ENCODE data around the gene KCNT2. TPM values are rescaled to one million over a fixed set of nuclear protein-coding genes. Genes with fewer than 3 reads are reported as not detected.

Gene KCNT2
- total and polyA plus RNA-seq, 2 of the 8 experiments (the other 6 are each of a cell fraction or from before 2014, with no cell fraction given), result 2.3 to 10.2 TPM

DNA sequence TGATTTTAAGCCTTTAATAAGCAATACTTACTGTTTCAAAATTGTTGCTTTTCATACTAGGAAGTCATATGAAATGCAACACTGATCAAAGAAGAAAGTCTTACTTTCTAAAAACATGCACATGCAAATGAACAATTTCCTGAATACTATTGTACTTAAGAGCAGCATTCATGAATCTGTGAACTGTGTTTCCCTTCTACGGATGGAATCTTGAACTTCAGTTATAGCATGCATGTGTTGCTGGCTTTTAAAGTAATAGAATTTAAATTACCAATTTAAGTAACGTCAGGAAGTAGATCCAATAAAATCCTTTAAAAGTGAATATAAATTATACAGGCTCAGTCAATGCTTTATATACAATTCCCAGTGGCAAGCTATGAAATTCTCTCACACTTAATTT lies 348.9 kb downstream of the KCNT2 start:
- Histone ChIP-seq H2BK20ac (ENCODE audit: low read length) (no peak overlapping the region), H3K23me2 (ENCODE audit: low read depth, low read length) (no peaks in the 10 kb centered on the region), H3K4me2 (ENCODE audit: insufficient read depth in 1 of 2, low read depth in 2 of 2, low read length in 2 of 2) (no peak overlapping the region), H3K56ac (replicated peaks; ENCODE audit: insufficient read length, low read depth, low read length) (no peak overlapping the region), H2BK5ac (ENCODE audit: low read depth, low read length) (no peak overlapping the region), H3K27ac (ENCODE audit: low read depth, low read length) (no peak overlapping the region), H2BK15ac (ENCODE audit: low read length) (no peak overlapping the region), H3K18ac (ENCODE audit: extremely low read depth, low read length) (no peak overlapping the region), H3K14ac (ENCODE audit: insufficient read length) (no peak overlapping the region), H2BK120ac (replicated peaks; ENCODE audit: low read depth, low read length) (no peak overlapping the region), H3K4me1 (replicated peaks in 1 of 4; ENCODE audit: control insufficient read depth in 3 of 4, insufficient read depth in 4 of 4, low read length in 3 of 4) (no peaks in the 10 kb centered on the region), H4K91ac (replicated peaks; ENCODE audit: insufficient read length, low read length) (no peak overlapping the region), H4K8ac (ENCODE audit: extremely low read depth, insufficient read depth, low read length) (no peak overlapping the region), H3K9me3 (ENCODE audit: insufficient read depth in 2 of 2, low read depth in 1 of 2, low read length in 1 of 2) (no peaks in the 10 kb centered on the region), H4K5ac (ENCODE audit: insufficient read length, low read depth, low read length) (no peak overlapping the region), H3K79me2 (ENCODE audit: control insufficient read depth in 1 of 2, insufficient read depth in 2 of 2, low read length in 2 of 2) (no peaks in the 10 kb centered on the region), H2BK12ac (ENCODE audit: low read depth, low read length) (no peak overlapping the region), H3K27me3 (replicated peaks in 1 of 4; ENCODE audit: control insufficient read depth in 3 of 4, extremely low read depth in 1 of 4, insufficient read depth in 3 of 4, low read length in 3 of 4) (no peaks in the 10 kb centered on the region), H3K4ac (replicated peaks; ENCODE audit: insufficient read length, low read depth, low read length) (no peak overlapping the region), H4K20me1 (replicated peaks in 1 of 2; ENCODE audit: control insufficient read depth in 1 of 2, insufficient read depth in 2 of 2, low read length in 2 of 2) (no peaks in the 10 kb centered on the region), H2AK5ac (ENCODE audit: low read depth, low read length) (no peak overlapping the region), H3K4me3 (ENCODE audit: extremely low read depth in 1 of 4, insufficient read depth in 2 of 4, low read depth in 3 of 4, low read length in 4 of 4) (no peak overlapping the region), H3K36me3 (ENCODE audit: control insufficient read depth in 2 of 4, insufficient read depth in 4 of 4, low read length in 3 of 4) (no peaks in the 10 kb centered on the region), H3K23ac (ENCODE audit: insufficient read length) (no peak overlapping the region), H3K79me1 (ENCODE audit: low read depth, low read length) (no peaks in the 10 kb centered on the region), H3K9ac (replicated peaks in 1 of 4; ENCODE audit: extremely low read depth in 1 of 4, low read depth in 3 of 4, low read length in 3 of 4) (no peak overlapping the region), H2AFZ (ENCODE audit: low read length) (no peak overlapping the region)
- FAIRE-seq (no peak), DNase-seq (ENCODE audit: low read depth in 1 of 2, low spot score in 2 of 2) (no peak)
- 89% methylated on average over 2 of the region's 2 CpGs; no CpG with 5 or more reads in 1 of the 2 experiments for WGBS, 2 experiments (ENCODE audit: extremely low coverage in 1 of 2, insufficient coverage in 1 of 2, insufficient read length in 1 of 2, insufficient replicate concordance in 2 of 2, low coverage in 1 of 2, low lambda C conversion rate in 2 of 2, missing lambda C conversion rate in 1 of 2)
- CTCF ChIA-PET (ENCODE audit: partially characterized antibody), result no interaction called here
- TF ChIP-seq, protein P1, sequence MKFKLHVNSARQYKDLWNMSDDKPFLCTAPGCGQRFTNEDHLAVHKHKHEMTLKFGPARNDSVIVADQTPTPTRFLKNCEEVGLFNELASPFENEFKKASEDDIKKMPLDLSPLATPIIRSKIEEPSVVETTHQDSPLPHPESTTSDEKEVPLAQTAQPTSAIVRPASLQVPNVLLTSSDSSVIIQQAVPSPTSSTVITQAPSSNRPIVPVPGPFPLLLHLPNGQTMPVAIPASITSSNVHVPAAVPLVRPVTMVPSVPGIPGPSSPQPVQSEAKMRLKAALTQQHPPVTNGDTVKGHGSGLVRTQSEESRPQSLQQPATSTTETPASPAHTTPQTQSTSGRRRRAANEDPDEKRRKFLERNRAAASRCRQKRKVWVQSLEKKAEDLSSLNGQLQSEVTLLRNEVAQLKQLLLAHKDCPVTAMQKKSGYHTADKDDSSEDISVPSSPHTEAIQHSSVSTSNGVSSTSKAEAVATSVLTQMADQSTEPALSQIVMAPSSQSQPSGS (IDR thresholded peaks at IDR 0.05; ENCODE audit: low read length), result no peak
- no peak for TF ChIP-seq NRF1 (IDR thresholded peaks at IDR 0.05; ENCODE audit: low read depth, low read length)
- no peak for TF ChIP-seq CEBPB (IDR thresholded peaks at IDR 0.05; ENCODE audit: low read depth, low read length)
- TF ChIP-seq, protein P2, sequence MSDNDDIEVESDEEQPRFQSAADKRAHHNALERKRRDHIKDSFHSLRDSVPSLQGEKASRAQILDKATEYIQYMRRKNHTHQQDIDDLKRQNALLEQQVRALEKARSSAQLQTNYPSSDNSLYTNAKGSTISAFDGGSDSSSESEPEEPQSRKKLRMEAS (IDR thresholded peaks at IDR 0.05), result no peak
- POLR2A ChIA-PET (ENCODE audit: partially characterized antibody), result no interaction called here

All from H1 (cell line).